GM19452 (cell line): ENCODE data around the gene RASL12.
"Not testable (repeated sequence)": the region's sequence is repeated elsewhere in the genome, so short reads cannot be mapped to it uniquely, and the experiment has no call there.

Experiments
- ATAC-seq: cut with Tn5 transposase; IDR thresholded peaks from one replicate; pipeline ENCODE4 v1.9.1; 2021; ENCODE audit not compliant: unreplicated experiment

Gene RASL12

GRCh38 chr15:65067645-65068402, at the start of gene RASL12:
Gene RASL12, minus strand, starts transcription at chr15:65067991. Its CDS starts 156 bp downstream, at chr15:65067835.
- ATAC-seq = no peak

GRCh38 chr15:65115542-65115941, 47.8 kb upstream of the RASL12 start:
- ATAC-seq = no peak

- no peak for ATAC-seq
Observed at GRCh38 chr15:65115086-65115485, 47.3 kb upstream of the RASL12 start, which contains the start of gene UBAP1L. Gene UBAP1L, minus strand, starts transcription at chr15:65115200. Its CDS starts 8,985 bp downstream, at chr15:65106215.

- ATAC-seq = no peak
Observed at GRCh38 chr15:65110676-65111292, 43.0 kb upstream of the RASL12 start.

GRCh38 chr15:65106011-65106590, 38.3 kb upstream of the RASL12 start:
- ATAC-seq = no peak

- ATAC-seq = no peak
Observed at GRCh38 chr15:65105038-65105437, 37.2 kb upstream of the RASL12 start.

GRCh38 chr15:65102912-65103311, 35.1 kb upstream of the RASL12 start:
- ATAC-seq = no peak

GRCh38 chr15:65101891-65102708, 34.3 kb upstream of the RASL12 start:
- no peak for ATAC-seq

GRCh38 chr15:65101411-65101890, 33.7 kb upstream of the RASL12 start:
- ATAC-seq = no peak

GRCh38 chr15:65100442-65100841, 32.7 kb upstream of the RASL12 start:
- ATAC-seq = no peak

GRCh38 chr15:65099801-65100200, 32.0 kb upstream of the RASL12 start:
- ATAC-seq = not testable (repeated sequence)

GRCh38 chr15:65099336-65099735, 31.5 kb upstream of the RASL12 start:
- ATAC-seq = no peak

GRCh38 chr15:65097651-65098263, 30.0 kb upstream of the RASL12 start:
- no peak for ATAC-seq

- no peak for ATAC-seq
Observed at GRCh38 chr15:65096481-65097385, 28.9 kb upstream of the RASL12 start.

GRCh38 chr15:65095747-65096104, 27.9 kb upstream of the RASL12 start:
- no peak for ATAC-seq

GRCh38 chr15:65095011-65095746, 27.4 kb upstream of the RASL12 start:
- ATAC-seq = no peak

- no peak for ATAC-seq
Observed at GRCh38 chr15:65094294-65094995, 26.7 kb upstream of the RASL12 start.

GRCh38 chr15:65093793-65094170, 26.0 kb upstream of the RASL12 start:
- not testable (repeated sequence) for ATAC-seq
